ENCODE data around the gene TRIM31. TPM values are rescaled to one million over a fixed set of nuclear protein-coding genes. Genes with fewer than 3 reads are reported as not detected.

The TRIM31 gene
- total RNA-seq, 1 donor from 2014 or later, result not detected

GRCh38 chr6:30158475-30159040 is 45.7 kb upstream of the TRIM31 start:
- DNase-seq (ENCODE audit: low read depth) (no peak), FAIRE-seq (no peak)
- no peaks in the 10 kb centered on the region for H3K79me2 ChIP-seq (ENCODE audit: insufficient read depth, low read length)
- Mint-ChIP-seq H3K4me1 (ENCODE audit: low read depth, unreplicated experiment) (peaks cover 21% of the 10 kb centered on the region), H3K4me3 (ENCODE audit: unreplicated experiment) (no peak overlapping the region), H3K36me3 (ENCODE audit: low read depth, unreplicated experiment) (no peaks in the 10 kb centered on the region), H3K27ac (ENCODE audit: unreplicated experiment) (no peak overlapping the region), H3K27me3 (ENCODE audit: low read depth, unreplicated experiment) (peaks cover 26% of the 10 kb centered on the region), H3K9me3 (ENCODE audit: unreplicated experiment) (peaks cover 5% of the 10 kb centered on the region)
- H3K27me3 ChIP-seq (ENCODE audit: insufficient read depth, low read length), result peaks cover 3% of the 10 kb centered on the region
- no peaks in the 10 kb centered on the region for H4K20me1 ChIP-seq (ENCODE audit: insufficient read depth, low read length)
- no peak overlapping the region for H3K9ac ChIP-seq (ENCODE audit: low read length)
- H3K9me3 ChIP-seq (ENCODE audit: insufficient read depth, low read depth, low read length), result no peaks in the 10 kb centered on the region
- H3K4me3 ChIP-seq (ENCODE audit: insufficient read depth, low read depth, low read length), result no peak overlapping the region
- H3K4me1 ChIP-seq (ENCODE audit: insufficient read depth, low read length), result peaks cover 18% of the 10 kb centered on the region
- H2AFZ ChIP-seq (ENCODE audit: low read depth, low read length), result no peak overlapping the region
- H3K27ac ChIP-seq (ENCODE audit: low read depth, low read length), result no peak overlapping the region
- H3K36me3 ChIP-seq (ENCODE audit: insufficient read depth, low read length), result no peaks in the 10 kb centered on the region
- H3K4me2 ChIP-seq (ENCODE audit: low read length), result no peak overlapping the region
- TF ChIP-seq EZH2 (IDR thresholded peaks at IDR 0.05; ENCODE audit: insufficient read depth, low read length), result no peak

- Histone ChIP-seq H2AFZ (ENCODE audit: low read depth, low read length) (no peak overlapping the region), H3K4me1 (ENCODE audit: insufficient read depth, low read length) (peaks cover 18% of the 10 kb centered on the region), H3K27ac (ENCODE audit: low read depth, low read length) (no peak overlapping the region), H3K9me3 (ENCODE audit: insufficient read depth, low read depth, low read length) (no peaks in the 10 kb centered on the region), H3K9ac (ENCODE audit: low read length) (no peak overlapping the region), H3K4me3 (ENCODE audit: insufficient read depth, low read depth, low read length) (no peak overlapping the region), H4K20me1 (ENCODE audit: insufficient read depth, low read length) (no peaks in the 10 kb centered on the region), H3K4me2 (ENCODE audit: low read length) (no peak overlapping the region), H3K79me2 (ENCODE audit: insufficient read depth, low read length) (no peaks in the 10 kb centered on the region), H3K36me3 (ENCODE audit: insufficient read depth, low read length) (no peaks in the 10 kb centered on the region), H3K27me3 (ENCODE audit: insufficient read depth, low read length) (no peaks in the 10 kb centered on the region)
- peaks cover 5% of the 10 kb centered on the region for H3K9me3 Mint-ChIP-seq (ENCODE audit: unreplicated experiment)
- TF ChIP-seq CTCF (IDR thresholded peaks at IDR 0.05; ENCODE audit: insufficient read depth, low read depth, low read length) (no peak), EZH2 (IDR thresholded peaks at IDR 0.05; ENCODE audit: insufficient read depth, low read length) (no peak)
- no peak for FAIRE-seq
- H3K27me3 Mint-ChIP-seq (ENCODE audit: low read depth, unreplicated experiment), result peaks cover 32% of the 10 kb centered on the region
- H3K36me3 Mint-ChIP-seq (ENCODE audit: low read depth, unreplicated experiment), result no peaks in the 10 kb centered on the region
- no peak for DNase-seq (ENCODE audit: low read depth)
- H3K27ac Mint-ChIP-seq (ENCODE audit: unreplicated experiment), result no peak overlapping the region
- H3K4me3 Mint-ChIP-seq (ENCODE audit: unreplicated experiment), result no peak overlapping the region
- peaks cover 21% of the 10 kb centered on the region for H3K4me1 Mint-ChIP-seq (ENCODE audit: low read depth, unreplicated experiment)
Observed at GRCh38 chr6:30157999-30158398, 45.1 kb upstream of the TRIM31 start.

- Histone ChIP-seq H3K4me3 (ENCODE audit: insufficient read depth, low read depth, low read length) (no peak overlapping the region), H3K36me3 (ENCODE audit: insufficient read depth, low read length) (no peaks in the 10 kb centered on the region), H3K4me1 (ENCODE audit: insufficient read depth, low read length) (peaks cover 18% of the 10 kb centered on the region), H3K27me3 (ENCODE audit: insufficient read depth, low read length) (peaks cover 2% of the 10 kb centered on the region), H3K9ac (ENCODE audit: low read length) (no peak overlapping the region), H3K4me2 (ENCODE audit: low read length) (no peak overlapping the region), H3K9me3 (ENCODE audit: insufficient read depth, low read depth, low read length) (no peaks in the 10 kb centered on the region), H4K20me1 (ENCODE audit: insufficient read depth, low read length) (no peaks in the 10 kb centered on the region), H3K27ac (ENCODE audit: low read depth, low read length) (no peak overlapping the region), H3K79me2 (ENCODE audit: insufficient read depth, low read length) (no peaks in the 10 kb centered on the region), H2AFZ (ENCODE audit: low read depth, low read length) (no peak overlapping the region)
- Mint-ChIP-seq H3K4me1 (ENCODE audit: low read depth, unreplicated experiment) (peaks cover 21% of the 10 kb centered on the region), H3K27ac (ENCODE audit: unreplicated experiment) (no peak overlapping the region), H3K4me3 (ENCODE audit: unreplicated experiment) (no peak overlapping the region), H3K36me3 (ENCODE audit: low read depth, unreplicated experiment) (no peaks in the 10 kb centered on the region), H3K9me3 (ENCODE audit: unreplicated experiment) (peaks cover 5% of the 10 kb centered on the region), H3K27me3 (ENCODE audit: low read depth, unreplicated experiment) (peaks cover 36% of the 10 kb centered on the region)
- TF ChIP-seq EZH2 (IDR thresholded peaks at IDR 0.05; ENCODE audit: insufficient read depth, low read length) (no peak), CTCF (IDR thresholded peaks at IDR 0.05; ENCODE audit: insufficient read depth, low read depth, low read length) (no peak)
- FAIRE-seq (no peak), DNase-seq (ENCODE audit: low read depth) (no peak)
Observed at GRCh38 chr6:30157581-30157980, 44.7 kb upstream of the TRIM31 start.

Data from astrocyte (in vitro differentiated cells and primary cell).